Measurements from ENCODE around the gene MRTFB.

Gene MRTFB

GRCh38 chr16:14315683-14316320, 244.7 kb downstream of the MRTFB start:
- DNase-seq, result no peak
